ENCODE results near the gene CFAP46.
A peak's percentile ranks its signal among the peaks of the same experiment; 100 is the strongest.
"Not testable (repeated sequence)": the region's sequence is repeated elsewhere in the genome, so short reads cannot be mapped to it uniquely, and the experiment has no call there.

CFAP46 gene

DNA sequence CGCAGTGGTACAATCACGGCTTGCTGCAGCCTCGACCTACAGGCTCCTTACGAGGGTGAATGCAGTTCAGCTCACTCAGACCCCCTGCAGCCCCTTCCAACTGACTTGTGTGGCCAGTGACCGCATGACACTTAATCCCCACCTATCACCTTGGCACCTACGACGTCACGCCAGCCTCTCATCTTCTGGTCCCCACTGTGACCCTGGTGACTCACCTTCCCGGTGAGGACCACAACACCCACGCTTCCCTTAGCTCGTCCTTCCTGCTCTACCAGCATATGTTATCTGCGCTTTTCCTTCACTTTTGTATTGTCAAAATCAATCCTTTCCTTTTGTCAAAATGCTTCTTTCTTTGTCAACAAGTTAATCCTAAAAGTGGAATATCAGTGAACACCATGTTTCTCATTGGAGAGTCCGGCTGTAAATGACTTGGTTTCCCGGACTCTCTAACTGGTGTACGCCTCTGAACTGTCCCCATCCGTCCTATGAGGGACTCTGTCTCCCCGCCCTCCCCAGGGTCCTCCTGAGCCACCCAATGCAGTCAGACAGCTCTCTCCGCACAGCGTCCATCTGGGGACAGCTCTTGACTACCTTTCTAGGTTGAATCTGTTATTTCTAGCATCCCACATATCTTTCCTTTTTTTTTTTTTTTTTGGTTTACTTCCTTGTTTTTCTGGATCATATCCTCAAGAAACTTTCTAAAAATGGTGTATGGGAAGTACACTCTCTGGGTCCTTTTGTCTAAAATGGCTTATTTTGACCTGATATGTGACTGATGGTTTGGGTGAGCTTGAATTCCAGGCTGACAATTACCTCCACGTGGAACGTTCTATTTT, 37.3 kb downstream of the CFAP46 start:
- no peak for ATAC-seq
- TF ChIP-seq ISL1 (CRISPR knock-in tag; IDR thresholded peaks at IDR 0.05) = no peak
- TF ChIP-seq ZFP3 (CRISPR knock-in tag; IDR thresholded peaks at IDR 0.05) = no peak

DNA sequence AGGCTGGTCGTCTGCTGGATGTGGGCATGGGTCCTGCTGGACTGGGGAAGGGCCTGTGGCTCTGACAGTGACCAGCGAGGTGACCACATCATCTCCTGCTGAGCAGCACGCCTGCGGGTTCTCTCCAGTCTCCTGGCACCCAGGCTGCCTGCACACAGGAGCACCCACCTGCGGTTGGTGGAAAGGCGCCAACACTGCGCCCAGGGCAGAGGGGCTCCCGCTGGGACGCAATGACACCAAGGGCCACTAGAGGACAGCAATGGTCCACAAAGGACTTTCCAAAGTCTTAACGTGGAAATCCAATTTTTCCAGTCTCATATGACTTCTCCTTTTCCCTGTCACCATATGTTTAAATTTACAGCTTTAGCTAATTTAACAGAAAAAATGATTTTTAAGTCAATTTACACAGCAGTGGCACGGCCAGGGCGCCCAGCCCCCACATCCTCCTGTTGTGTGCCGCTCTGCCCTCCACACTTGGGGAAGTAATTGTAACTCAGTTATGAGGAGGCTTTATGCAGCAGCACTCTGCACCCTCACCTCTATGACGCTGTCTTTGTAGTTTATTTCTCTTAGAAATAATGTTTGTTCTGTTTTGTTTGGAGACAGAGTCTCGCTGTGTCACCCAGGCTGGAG, 38.1 kb downstream of the CFAP46 start:
- no peak for TF ChIP-seq ZNF565 (CRISPR knock-in tag; conservative IDR thresholded peaks at IDR 0.05; ENCODE audit: low read depth)
- TF ChIP-seq BACH2 (CRISPR knock-in tag; IDR thresholded peaks at IDR 0.05; ENCODE audit: borderline replicate concordance) = no peak
- TF ChIP-seq, protein P1, sequence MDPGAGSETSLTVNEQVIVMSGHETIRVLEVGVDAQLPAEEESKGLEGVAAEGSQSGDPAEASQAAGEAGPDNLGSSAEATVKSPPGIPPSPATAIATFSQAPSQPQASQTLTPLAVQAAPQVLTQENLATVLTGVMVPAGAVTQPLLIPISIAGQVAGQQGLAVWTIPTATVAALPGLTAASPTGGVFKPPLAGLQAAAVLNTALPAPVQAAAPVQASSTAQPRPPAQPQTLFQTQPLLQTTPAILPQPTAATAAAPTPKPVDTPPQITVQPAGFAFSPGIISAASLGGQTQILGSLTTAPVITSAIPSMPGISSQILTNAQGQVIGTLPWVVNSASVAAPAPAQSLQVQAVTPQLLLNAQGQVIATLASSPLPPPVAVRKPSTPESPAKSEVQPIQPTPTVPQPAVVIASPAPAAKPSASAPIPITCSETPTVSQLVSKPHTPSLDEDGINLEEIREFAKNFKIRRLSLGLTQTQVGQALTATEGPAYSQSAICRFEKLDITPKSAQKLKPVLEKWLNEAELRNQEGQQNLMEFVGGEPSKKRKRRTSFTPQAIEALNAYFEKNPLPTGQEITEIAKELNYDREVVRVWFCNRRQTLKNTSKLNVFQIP (CRISPR knock-in tag; IDR thresholded peaks at IDR 0.05; ENCODE audit: borderline replicate concordance, low read depth) = no peak
- no peak for TF ChIP-seq CSDC2 (CRISPR knock-in tag; IDR thresholded peaks at IDR 0.05)
- TF ChIP-seq PPARA (CRISPR knock-in tag; IDR thresholded peaks at IDR 0.05; ENCODE audit: borderline replicate concordance) = no peak
- no peak for TF ChIP-seq RARB (CRISPR knock-in tag; IDR thresholded peaks at IDR 0.05)
- ATAC-seq = peak; percentile 85

DNA sequence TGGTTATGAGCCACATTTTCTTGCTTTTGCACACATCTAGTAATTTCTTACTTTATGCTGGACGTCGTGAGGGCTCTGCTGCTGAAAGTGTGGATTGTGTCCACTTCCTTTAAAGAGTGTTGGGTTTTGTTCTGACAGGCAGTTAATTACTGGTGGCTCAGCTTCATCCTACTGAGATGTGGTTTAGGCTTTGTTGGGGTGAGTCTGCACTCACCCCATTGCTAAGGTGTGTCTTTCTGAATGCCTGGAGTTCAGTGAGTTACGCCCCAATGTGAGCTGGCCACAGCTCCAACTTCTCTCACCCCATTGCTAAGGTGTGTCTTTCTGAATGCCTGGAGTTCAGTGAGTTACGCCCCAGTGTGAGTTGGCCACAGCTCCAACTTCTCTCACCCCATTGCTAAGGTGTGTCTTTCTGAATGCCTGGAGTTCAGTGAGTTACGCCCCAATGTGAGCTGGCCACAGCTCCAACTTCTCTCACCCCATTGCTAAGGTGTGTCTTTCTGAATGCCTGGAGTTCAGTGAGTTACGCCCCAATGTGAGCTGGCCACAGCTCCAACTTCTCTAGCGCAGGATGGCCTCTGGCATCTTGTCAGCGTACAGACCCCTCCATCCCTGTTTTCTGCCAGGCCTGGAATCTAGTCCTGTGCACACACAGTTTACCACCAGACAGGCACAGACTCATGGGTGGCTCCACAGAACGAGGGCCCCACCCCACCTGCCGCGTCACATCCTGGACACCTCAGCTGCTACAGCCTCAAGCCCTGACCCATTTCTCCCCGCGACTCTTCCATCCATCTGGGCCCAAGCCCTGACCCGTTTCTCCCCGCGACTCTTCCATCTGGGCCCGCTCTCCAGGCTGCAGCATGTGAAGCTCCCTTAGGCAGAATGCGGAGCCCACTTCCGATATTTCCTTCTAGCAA, 39.5 kb downstream of the CFAP46 start:
- not testable (repeated sequence) for ATAC-seq

DNA sequence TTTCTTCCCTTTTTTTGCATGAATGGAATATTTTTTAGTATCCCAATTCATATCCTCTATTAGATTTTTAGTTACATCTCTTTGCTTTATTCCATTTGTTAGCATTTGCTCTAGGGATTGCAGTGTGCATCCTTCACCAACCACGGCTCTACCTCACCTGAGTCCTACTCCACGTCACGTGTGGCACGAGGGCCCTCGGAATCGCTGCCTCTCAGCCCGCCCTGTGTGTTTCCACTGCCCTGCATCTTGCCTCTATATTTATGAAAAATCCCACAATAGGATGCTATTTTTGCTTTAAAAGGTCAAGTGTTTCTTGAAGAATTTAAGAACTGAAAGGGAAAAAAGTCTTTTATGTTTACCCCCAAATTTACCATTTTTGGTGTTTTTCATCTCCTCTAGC, 41.0 kb downstream of the CFAP46 start:
- TF ChIP-seq ZFP30 (CRISPR knock-in tag; IDR thresholded peaks at IDR 0.05) (no peak), ESRRG (CRISPR knock-in tag; IDR thresholded peaks at IDR 0.05) (no peak), PATZ1 (CRISPR knock-in tag; IDR thresholded peaks at IDR 0.05; ENCODE audit: borderline replicate concordance) (no peak)
- ATAC-seq = no peak

DNA sequence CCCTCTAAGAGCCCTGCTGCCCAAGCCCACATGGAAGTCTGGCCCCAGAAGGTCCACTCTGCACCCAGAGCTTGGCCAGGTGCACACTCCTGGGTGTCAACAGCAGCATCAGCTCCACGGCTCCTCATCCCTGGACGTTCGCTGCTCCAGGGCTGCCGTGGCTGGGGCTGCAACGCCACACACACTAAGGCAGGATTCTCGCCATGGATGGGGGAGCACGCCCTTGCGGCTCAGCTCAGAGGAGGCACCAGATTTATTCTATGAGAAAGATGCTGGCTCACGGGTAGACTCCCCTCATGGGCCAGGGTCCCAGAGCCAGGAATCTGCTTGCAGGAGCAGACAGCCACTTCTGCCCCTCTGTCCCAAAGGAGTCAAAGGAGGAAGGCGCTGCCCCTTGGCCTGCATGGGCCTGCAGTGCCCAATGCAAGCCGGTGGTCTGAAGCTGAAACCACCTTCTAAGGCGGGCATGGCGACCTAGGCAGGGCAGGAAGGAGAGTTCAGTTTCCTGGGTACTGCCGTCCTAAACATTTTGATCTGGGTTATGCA, 42.1 kb downstream of the CFAP46 start:
- no peak for ATAC-seq

GRCh38 chr10:132899751-132900065, 42.7 kb downstream of the CFAP46 start:
- ATAC-seq = no peak
- TF ChIP-seq TOX (CRISPR knock-in tag; IDR thresholded peaks at IDR 0.05; ENCODE audit: borderline replicate concordance) (no peak), OSR1 (CRISPR knock-in tag; IDR thresholded peaks at IDR 0.05) (no peak)

More for the DNA sequence above, 42.1 kb downstream of the CFAP46 start:
- no peak for TF ChIP-seq ZC3H10 (CRISPR knock-in tag; IDR thresholded peaks at IDR 0.05)
- TF ChIP-seq PATZ1 (CRISPR knock-in tag; IDR thresholded peaks at IDR 0.05; ENCODE audit: borderline replicate concordance) = no peak
- no peak for TF ChIP-seq ARNTL (CRISPR knock-in tag; IDR thresholded peaks at IDR 0.05; ENCODE audit: borderline replicate concordance, low read depth)
- TF ChIP-seq ZNF70 (CRISPR knock-in tag; IDR thresholded peaks at IDR 0.05) = no peak
- TF ChIP-seq ISL1 (CRISPR knock-in tag; IDR thresholded peaks at IDR 0.05) = no peak

Data from SK-N-SH treated with all-trans-retinoic acid at 6 μM for 48 hours (cell line).